A673 (cell line): ENCODE results near the gene WDR45B.

ENCODE experiments used
- CTCF ChIP-seq: fragments of 300-800, 200-600 bp; sonication (generic); conservative IDR thresholded peaks from 2 replicates; pipeline ENCODE4 v1.5.1; 2017; ENCODE audit warnings: low read depth, mild to moderate bottlenecking, antibody characterized with exemption, low read length, moderate library complexity, mixed read lengths
- EZH2 ChIP-seq: fragments of 200-600 bp; sonication (generic); IDR thresholded peaks from 2 replicates; pipeline ENCODE4 v1.6.1; 2017; ENCODE audit warnings: borderline replicate concordance, low read depth, mild to moderate bottlenecking, mixed read lengths, antibody characterized with exemption, low read length; ENCODE audit not compliant: poor library complexity, severe bottlenecking

- TF ChIP-seq CTCF, result no peak
- no peak for TF ChIP-seq EZH2
Observed at GRCh38 chr17:82604532-82604931, 43.7 kb downstream of the WDR45B start.
